HepG2 (cell line): ENCODE measurements around the gene RASL12. TPM values are rescaled to one million over a fixed set of nuclear protein-coding genes. Genes with fewer than 3 reads are reported as not detected.
A peak's percentile ranks its signal among the peaks of the same experiment; 100 is the strongest.

Experiments
- CEBPG ChIP-seq: IDR thresholded peaks from 2 replicates; pipeline ENCODE4 v1.6.1; 2016
- ETV5 ChIP-seq: IDR thresholded peaks from 2 replicates; pipeline ENCODE4 v1.6.1; 2018; ENCODE audit warnings: missing biosample characterization, missing genetic modification reagents, inconsistent platforms, borderline replicate concordance
- GRHL1 ChIP-seq: sonication (generic); formaldehyde crosslinking; conservative IDR thresholded peaks from 2 replicates; pipeline ENCODE4 v1.8.0; 2022; ENCODE audit warnings: missing genetic modification reagents
- HMGXB3 ChIP-seq: sonication (generic); formaldehyde crosslinking; IDR thresholded peaks from 2 replicates; pipeline ENCODE4 v1.4.0; 2020; ENCODE audit warnings: missing genetic modification reagents, borderline replicate concordance
- JUNB ChIP-seq: sonication (generic); formaldehyde crosslinking; IDR thresholded peaks from 2 replicates; pipeline ENCODE4 v1.8.0; 2022; ENCODE audit warnings: missing genetic modification reagents, mild to moderate bottlenecking, borderline replicate concordance
- KLF13 ChIP-seq: sonication (generic); formaldehyde crosslinking; IDR thresholded peaks from 2 replicates; pipeline ENCODE4 v1.4.0; 2020; ENCODE audit warnings: mild to moderate bottlenecking, missing genetic modification reagents
- KLF9 ChIP-seq: IDR thresholded peaks from 2 replicates; pipeline ENCODE4 v1.6.1; 2016; ENCODE audit warnings: low read depth
- MAZ ChIP-seq, 2 experiments: sonication (generic) in 1 of 2; formaldehyde crosslinking in 1 of 2; IDR thresholded peaks; 2 replicates each; pipeline versions ENCODE4 v1.5.0 to v1.6.1; 2012 to 2020; ENCODE audit warnings: low read depth in 2 of 2, mild to moderate bottlenecking in 2 of 2, borderline replicate concordance in 1 of 2, improper control_type of control experiment in 1 of 2, low read length in 1 of 2, missing genetic modification reagents in 1 of 2, moderate library complexity in 1 of 2
- MEF2D ChIP-seq: sonication (generic); formaldehyde crosslinking; IDR thresholded peaks from 2 replicates; pipeline ENCODE4 v1.5.1; 2020; ENCODE audit warnings: mild to moderate bottlenecking, missing genetic modification reagents
- RELA ChIP-seq: sonication (generic); formaldehyde crosslinking; IDR thresholded peaks from 2 replicates; pipeline ENCODE4 v1.4.0; 2020; ENCODE audit warnings: missing genetic modification reagents
- SAFB2 ChIP-seq: sonication (generic); formaldehyde crosslinking; IDR thresholded peaks from 2 replicates; pipeline ENCODE4 v1.5.1; 2020; ENCODE audit warnings: missing genetic modification reagents, low read depth, mild to moderate bottlenecking, borderline replicate concordance
- SALL2 ChIP-seq: sonication (generic); formaldehyde crosslinking; IDR thresholded peaks from 2 replicates; pipeline ENCODE4 v1.8.1; 2023; ENCODE audit warnings: mild to moderate bottlenecking, missing genetic modification reagents, inconsistent platforms
- ZBED4 ChIP-seq: sonication (generic); formaldehyde crosslinking; IDR thresholded peaks from 2 replicates; pipeline ENCODE4 v1.4.0; 2020; ENCODE audit warnings: missing genetic modification reagents, borderline replicate concordance
- ZNF124 ChIP-seq: sonication (generic); formaldehyde crosslinking; IDR thresholded peaks from 2 replicates; pipeline ENCODE4 v1.4.0; 2020; ENCODE audit warnings: missing genetic modification reagents
- ZNF367 ChIP-seq: sonication (generic); formaldehyde crosslinking; IDR thresholded peaks from 2 replicates; pipeline ENCODE4 v1.4.0; 2020; ENCODE audit warnings: missing genetic modification reagents, borderline replicate concordance
- ZNF691 ChIP-seq: sonication (generic); formaldehyde crosslinking; IDR thresholded peaks from 2 replicates; pipeline ENCODE4 v1.4.0; 2020; ENCODE audit warnings: missing genetic modification reagents, low read depth, mild to moderate bottlenecking, borderline replicate concordance
- polyA plus RNA-seq, 8 experiments: library from polyadenylated mRNA; depleted of rRNA in 3 of 8; stranded (reverse) in 7 of 8; unstranded in 1 of 8; fragments of >200 nt; fragmentation: Illumina TruSeq in 4 of 8; extraction: Trizol in 4 of 8; gene quantifications; 2 replicates each; pipeline versions ENCODE4 v1.2.1 to v1.2.3, GENCODE V29; 2011 to 2016; ENCODE audit warnings: low read depth in 4 of 8, missing spikeins in 1 of 8, mixed read lengths in 1 of 8; ENCODE audit not compliant: insufficient read depth in 1 of 8
- total RNA-seq, 5 experiments: library from RNA; depleted of rRNA; stranded (reverse); fragments of >200 nt; fragmentation: Illumina TruSeq; extraction: Trizol; gene quantifications; 2 replicates each; pipeline ENCODE4 v1.2.3, GENCODE V29; 2016; ENCODE audit warnings: low read depth in 1 of 5
- TF ChIP-seq, protein P1 (sequence below): sonication (generic); formaldehyde crosslinking; IDR thresholded peaks from 2 replicates; pipeline ENCODE4 v1.8.1; 2023; ENCODE audit warnings: missing genetic modification reagents, mild to moderate bottlenecking, borderline replicate concordance

The RASL12 gene
- total and polyA plus RNA-seq, 2 of the 13 experiments (the other 11 are each of a cell fraction or from before 2014, with no cell fraction given), result 0.16 to 0.55 TPM

DNA sequence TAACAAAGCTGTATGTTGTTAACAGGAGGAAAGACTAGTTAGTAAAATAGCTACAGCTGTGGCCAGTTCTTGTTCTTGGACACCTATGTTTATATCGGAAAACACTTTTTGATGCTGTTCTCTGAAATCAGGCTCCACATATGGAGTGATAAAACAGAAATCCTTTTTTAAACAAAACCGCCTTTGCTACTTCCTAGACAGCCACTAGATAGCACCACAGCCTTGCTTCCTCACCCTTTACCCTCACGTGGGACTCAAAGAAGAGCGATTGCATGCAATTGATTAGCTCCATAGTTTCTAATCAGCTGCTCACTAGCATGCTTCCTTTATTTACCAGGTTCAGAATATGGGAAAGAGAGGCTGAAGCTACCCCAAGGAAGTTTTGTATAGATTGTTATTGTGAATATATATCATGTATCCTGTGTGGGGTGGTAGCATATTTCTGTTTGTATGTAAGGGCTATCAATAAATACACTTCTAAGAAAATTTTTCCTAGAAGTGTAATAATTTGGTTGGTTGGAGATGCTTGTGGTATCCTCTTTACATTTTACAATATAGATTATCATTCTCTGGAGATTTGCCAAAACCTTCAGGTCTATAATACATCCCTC lies 34.0 kb downstream of the RASL12 start (continued):
- TF ChIP-seq ZBED4 (CRISPR knock-in tag) (no peak), MEF2D (no peak), SAFB2 (CRISPR knock-in tag) (no peak), ETV5 (CRISPR knock-in tag) (no peak), ZNF367 (CRISPR knock-in tag) (no peak), CEBPG (CRISPR knock-in tag) (peak; percentile 46), HMGXB3 (CRISPR knock-in tag) (no peak), SALL2 (CRISPR knock-in tag) (no peak), RELA (CRISPR knock-in tag) (no peak), ZNF691 (CRISPR knock-in tag) (no peak), KLF13 (CRISPR knock-in tag) (no peak), GRHL1 (CRISPR knock-in tag) (no peak), JUNB (CRISPR knock-in tag) (no peak), MAZ (IDR thresholded peaks at IDR 0.05; ENCODE audit: borderline replicate concordance, low read depth, low read length) (no peak), MAZ (CRISPR knock-in tag; IDR thresholded peaks at IDR 0.05; ENCODE audit: low read depth) (no peak), KLF9 (CRISPR knock-in tag) (no peak), ZNF124 (no peak)
- TF ChIP-seq, protein P1, sequence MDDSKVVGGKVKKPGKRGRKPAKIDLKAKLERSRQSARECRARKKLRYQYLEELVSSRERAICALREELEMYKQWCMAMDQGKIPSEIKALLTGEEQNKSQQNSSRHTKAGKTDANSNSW (CRISPR knock-in tag), result no peak
